OCI-LY1 (cell line): ENCODE data around the gene ZNF385D.

Experiments used
- H2AFZ ChIP-seq: fragments of 200-600 bp; sonication (generic), shearing (Covaris generic); 2 replicates; pipeline ENCODE4 v1.6.0; 2014; ENCODE audit warnings: antibody characterized with exemption, mild to moderate bottlenecking, low read length
- H3F3A ChIP-seq: fragments of 200-600 bp; sonication (generic), shearing (Covaris generic); 2 replicates; pipeline ENCODE4 v1.6.0; 2014; ENCODE audit warnings: mild to moderate bottlenecking, antibody characterized with exemption, low read length, moderate library complexity; ENCODE audit not compliant: insufficient read depth
- H3K27ac ChIP-seq: fragments of 200-600 bp; sonication (generic); 2 replicates; pipeline ENCODE4 v1.5.1; 2014; ENCODE audit warnings: low read length, mixed run types, mild to moderate bottlenecking, low read depth; ENCODE audit not compliant: poor library complexity, severe bottlenecking
- H3K27me3 ChIP-seq: fragments of 200-600 bp; sonication (generic); 2 replicates; pipeline ENCODE4 v1.6.0; 2014; ENCODE audit warnings: antibody characterized with exemption, mild to moderate bottlenecking, low read length, moderate library complexity; ENCODE audit not compliant: insufficient read depth
- H3K36me3 ChIP-seq: fragments of 200-600 bp; sonication (generic); 2 replicates; pipeline ENCODE4 v1.6.1; 2014; ENCODE audit warnings: mild to moderate bottlenecking, antibody characterized with exemption, low read length, moderate library complexity, mixed read lengths; ENCODE audit not compliant: insufficient read depth
- H3K4me1 ChIP-seq: fragments of 200-600 bp; sonication (generic); 2 replicates; pipeline ENCODE4 v1.5.1; 2014; ENCODE audit warnings: mild to moderate bottlenecking, low read length, moderate library complexity; ENCODE audit not compliant: insufficient read depth, severe bottlenecking
- H3K4me2 ChIP-seq: fragments of 200-600 bp; sonication (generic), shearing (Covaris generic); 2 replicates; pipeline ENCODE4 v1.6.1; 2014; ENCODE audit warnings: low read length
- H3K4me3 ChIP-seq: fragments of 200-600 bp; sonication (generic); 2 replicates; pipeline ENCODE4 v1.5.1; 2014; ENCODE audit warnings: low read length, low read depth, mild to moderate bottlenecking, mixed read lengths; ENCODE audit not compliant: poor library complexity, severe bottlenecking
- H3K79me2 ChIP-seq: fragments of 200-600 bp; shearing (Covaris generic); 2 replicates; pipeline ENCODE4 v1.6.1; 2016; ENCODE audit warnings: mixed run types, low read length, mixed read lengths; ENCODE audit not compliant: insufficient read depth
- H3K9ac ChIP-seq: fragments of 200-600 bp; sonication (generic), shearing (Covaris generic); 2 replicates; pipeline ENCODE4 v1.6.1; 2014; ENCODE audit warnings: mild to moderate bottlenecking, low read length, mixed read lengths
- H3K9me2 ChIP-seq: fragments of 200-600 bp; sonication (generic), shearing (Covaris generic); 2 replicates; pipeline ENCODE4 v1.6.1; 2014; ENCODE audit warnings: low read depth, mild to moderate bottlenecking, low read length, mixed read lengths
- H3K9me3 ChIP-seq: fragments of 200-600 bp; shearing (Covaris generic); 2 replicates; pipeline ENCODE4 v1.6.1; 2014; ENCODE audit warnings: low read length, mixed read lengths
- H4K20me1 ChIP-seq: fragments of 200-600 bp; sonication (generic), shearing (Covaris generic); 2 replicates; pipeline ENCODE4 v1.6.0; 2016; ENCODE audit warnings: mild to moderate bottlenecking, low read length; ENCODE audit not compliant: insufficient read depth
- EZH2 ChIP-seq: fragments of 200-600 bp; sonication (generic), shearing (Covaris generic); IDR thresholded peaks from 2 replicates; pipeline ENCODE4 v1.8.0; 2017; ENCODE audit warnings: borderline replicate concordance, mixed run types, mild to moderate bottlenecking, antibody characterized with exemption, low read length, moderate library complexity, mixed read lengths
- TF ChIP-seq, protein P1 (sequence below): fragments of 200-600 bp; sonication (generic), shearing (Covaris generic); IDR thresholded peaks from 2 replicates; pipeline ENCODE4 v1.5.1; 2017; ENCODE audit warnings: mild to moderate bottlenecking, antibody characterized with exemption, low read length, moderate library complexity, mixed read lengths

Gene ZNF385D

DNA sequence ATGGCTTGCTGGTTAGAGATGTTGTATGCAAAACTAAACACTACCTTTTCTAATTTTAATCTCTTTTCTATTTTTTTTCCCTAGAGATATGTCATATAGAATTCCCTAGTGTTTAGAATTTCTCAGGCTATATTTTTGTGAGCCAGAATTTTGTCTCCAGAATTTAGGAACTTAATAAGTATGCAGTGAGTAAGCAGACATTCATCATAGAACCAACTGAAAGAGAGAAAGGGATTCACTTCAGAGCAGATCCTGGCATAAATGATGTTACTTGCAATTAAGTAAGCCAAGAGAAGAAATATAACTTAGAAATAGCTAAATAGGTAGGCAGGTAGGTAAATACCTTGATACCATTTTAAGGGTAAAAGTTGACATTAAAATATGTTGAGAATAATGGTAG is 288.9 kb downstream of the ZNF385D start:
- Histone ChIP-seq H4K20me1 (no peaks in the 10 kb centered on the region), H3K27me3 (no peaks in the 10 kb centered on the region), H2AFZ (no peak overlapping the region), H3K9me3 (no peaks in the 10 kb centered on the region), H3K36me3 (no peaks in the 10 kb centered on the region), H3K27ac (no peak overlapping the region), H3K4me3 (no peak overlapping the region), H3K9ac (no peak overlapping the region), H3K4me2 (no peak overlapping the region), H3K9me2 (no peaks in the 10 kb centered on the region), H3F3A (no peaks in the 10 kb centered on the region), H3K4me1 (no peaks in the 10 kb centered on the region), H3K79me2 (no peaks in the 10 kb centered on the region)
- TF ChIP-seq EZH2: no peak
- TF ChIP-seq, protein P1, sequence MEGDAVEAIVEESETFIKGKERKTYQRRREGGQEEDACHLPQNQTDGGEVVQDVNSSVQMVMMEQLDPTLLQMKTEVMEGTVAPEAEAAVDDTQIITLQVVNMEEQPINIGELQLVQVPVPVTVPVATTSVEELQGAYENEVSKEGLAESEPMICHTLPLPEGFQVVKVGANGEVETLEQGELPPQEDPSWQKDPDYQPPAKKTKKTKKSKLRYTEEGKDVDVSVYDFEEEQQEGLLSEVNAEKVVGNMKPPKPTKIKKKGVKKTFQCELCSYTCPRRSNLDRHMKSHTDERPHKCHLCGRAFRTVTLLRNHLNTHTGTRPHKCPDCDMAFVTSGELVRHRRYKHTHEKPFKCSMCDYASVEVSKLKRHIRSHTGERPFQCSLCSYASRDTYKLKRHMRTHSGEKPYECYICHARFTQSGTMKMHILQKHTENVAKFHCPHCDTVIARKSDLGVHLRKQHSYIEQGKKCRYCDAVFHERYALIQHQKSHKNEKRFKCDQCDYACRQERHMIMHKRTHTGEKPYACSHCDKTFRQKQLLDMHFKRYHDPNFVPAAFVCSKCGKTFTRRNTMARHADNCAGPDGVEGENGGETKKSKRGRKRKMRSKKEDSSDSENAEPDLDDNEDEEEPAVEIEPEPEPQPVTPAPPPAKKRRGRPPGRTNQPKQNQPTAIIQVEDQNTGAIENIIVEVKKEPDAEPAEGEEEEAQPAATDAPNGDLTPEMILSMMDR: no peak

DNA sequence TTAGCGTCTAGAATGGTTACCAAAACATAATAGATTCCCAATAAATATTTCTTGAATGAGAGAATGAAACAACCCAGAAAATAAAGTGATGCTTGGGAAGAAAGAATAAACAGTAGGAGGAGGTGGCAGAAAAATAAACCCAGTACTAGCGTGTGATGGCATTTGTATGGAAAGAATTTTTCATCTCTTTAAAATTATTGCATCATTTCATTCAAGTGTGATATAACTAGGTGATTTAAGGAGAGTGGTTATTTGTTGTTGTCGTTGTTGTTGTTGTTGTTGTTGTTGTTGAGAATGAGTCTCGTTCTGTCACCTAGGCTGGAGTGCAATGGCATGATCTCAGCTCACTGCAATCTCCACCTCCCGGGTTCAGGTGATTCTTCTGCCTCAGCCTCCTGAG is 293.9 kb downstream of the ZNF385D start:
- Histone ChIP-seq H3K4me1 (no peaks in the 10 kb centered on the region), H3K9me3 (no peaks in the 10 kb centered on the region), H3K9ac (no peak overlapping the region), H3K4me3 (no peak overlapping the region), H3K79me2 (no peaks in the 10 kb centered on the region), H4K20me1 (no peaks in the 10 kb centered on the region), H3K27ac (no peak overlapping the region), H3K27me3 (no peaks in the 10 kb centered on the region), H3K9me2 (no peaks in the 10 kb centered on the region), H3F3A (no peaks in the 10 kb centered on the region), H2AFZ (no peak overlapping the region), H3K4me2 (no peak overlapping the region), H3K36me3 (no peaks in the 10 kb centered on the region)
- TF ChIP-seq, protein P1: no peak
- no peak for TF ChIP-seq EZH2

DNA sequence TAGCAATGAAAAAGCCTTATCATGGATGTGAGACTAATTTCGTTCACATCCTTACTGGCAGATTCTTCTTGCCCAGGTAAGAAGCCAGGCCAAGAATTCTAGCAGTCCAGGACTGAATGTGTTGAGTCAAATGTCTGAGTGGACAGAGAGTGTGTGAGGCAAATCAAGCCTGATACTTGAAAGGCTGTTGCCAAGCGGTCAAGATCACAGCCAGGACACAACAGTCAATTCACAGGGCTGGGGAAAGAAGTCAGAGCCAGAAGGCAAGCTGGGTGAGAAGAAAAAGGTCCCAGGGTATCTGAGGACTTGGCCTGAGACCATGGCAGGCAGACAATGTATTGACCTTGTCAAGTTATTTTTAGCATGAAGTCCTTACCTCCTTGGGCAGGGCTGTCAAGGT is 301.3 kb downstream of the ZNF385D start:
- Histone ChIP-seq H3K9me3 (no peaks in the 10 kb centered on the region), H3K27ac (no peak overlapping the region), H3K36me3 (no peaks in the 10 kb centered on the region), H3K9ac (no peak overlapping the region), H3K27me3 (no peaks in the 10 kb centered on the region), H4K20me1 (no peaks in the 10 kb centered on the region), H3K9me2 (no peaks in the 10 kb centered on the region), H3K4me1 (no peaks in the 10 kb centered on the region), H2AFZ (no peak overlapping the region), H3K79me2 (no peaks in the 10 kb centered on the region), H3F3A (no peaks in the 10 kb centered on the region), H3K4me3 (no peak overlapping the region), H3K4me2 (no peak overlapping the region)
- no peak for TF ChIP-seq EZH2
- TF ChIP-seq, protein P1: no peak
